Glomerular endothelial cell (primary cell): ENCODE data around the gene MAPK8IP1. TPM values are rescaled to one million over a fixed set of nuclear protein-coding genes. Genes with fewer than 3 reads are reported as not detected.
"Not testable (repeated sequence)": the region's sequence is repeated elsewhere in the genome, so short reads cannot be mapped to it uniquely, and the experiment has no call there.

Experiments used
- DNase-seq: peaks from one replicate; pipeline ENCODE4 v3.0.0-alpha.2; 2011; ENCODE audit warnings: low read depth, low spot score; ENCODE audit errors: extremely low read depth
- total RNA-seq: library from RNA; depleted of rRNA; stranded (reverse); fragments of >200 nt; gene quantifications from 2 replicates; pipeline ENCODE4 v1.2.3, GENCODE V29; 2015

Gene MAPK8IP1
- 8.5 and 8.9 TPM in 2 replicates for total RNA-seq

DNA sequence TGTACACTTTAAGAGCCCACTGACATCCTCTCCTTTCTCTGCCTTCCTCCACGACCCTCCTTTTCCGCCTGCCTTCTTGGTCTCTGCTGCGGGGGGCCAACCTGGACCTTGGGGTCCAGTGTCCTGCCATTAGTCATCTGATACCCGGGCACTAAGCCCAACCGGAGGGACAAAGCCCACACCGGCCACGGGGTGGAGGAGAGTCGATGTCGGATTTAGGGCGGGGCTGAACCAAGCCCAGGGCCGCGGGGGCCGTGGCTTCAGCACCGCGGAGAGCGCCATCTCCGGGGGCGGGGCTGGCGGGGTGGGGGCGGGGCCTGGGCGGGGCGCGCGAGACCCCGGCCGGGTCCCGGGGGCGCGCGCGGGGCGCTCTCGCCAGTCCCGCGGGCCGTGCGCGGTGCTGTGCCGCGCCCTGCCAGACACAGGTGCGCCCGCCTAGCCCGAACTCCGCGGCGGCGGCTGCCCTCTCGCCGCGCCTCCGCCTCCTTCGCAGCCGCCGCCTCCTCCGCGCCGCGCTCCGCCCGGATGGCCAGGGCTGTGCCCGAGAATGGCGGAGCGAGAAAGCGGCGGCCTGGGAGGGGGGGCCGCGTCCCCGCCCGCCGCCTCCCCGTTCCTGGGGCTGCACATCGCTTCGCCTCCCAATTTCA lies at the start of gene MAPK8IP1:
Gene MAPK8IP1, plus strand, starts transcription at position 378 of the 647 bp plus-strand sequence. Its CDS starts 170 bp downstream, at position 548.
- no peak for DNase-seq

GRCh38 chr11:45839204-45839603 lies 46.2 kb upstream of the MAPK8IP1 start:
- DNase-seq = no peak

DNA sequence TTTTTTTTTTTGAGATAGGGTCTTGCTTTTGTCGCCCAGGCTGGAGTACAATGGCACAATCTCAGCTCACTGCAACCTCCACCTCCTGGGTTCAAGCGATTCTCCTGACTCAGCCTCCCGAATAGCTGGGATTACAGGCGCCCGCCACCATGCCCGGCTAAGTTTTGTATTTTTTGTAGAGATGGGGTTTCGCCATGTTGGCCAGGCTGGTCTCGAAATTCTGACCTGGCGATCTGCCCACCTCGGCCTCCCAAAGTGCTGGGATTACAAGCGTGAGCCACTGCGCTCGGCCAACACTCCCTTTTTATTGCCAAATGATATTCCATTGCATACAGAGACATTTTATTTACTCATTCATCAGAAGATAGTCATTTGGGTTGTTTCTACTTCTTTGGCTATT lies 45.2 kb upstream of the MAPK8IP1 start:
- not testable (repeated sequence) for DNase-seq

DNA sequence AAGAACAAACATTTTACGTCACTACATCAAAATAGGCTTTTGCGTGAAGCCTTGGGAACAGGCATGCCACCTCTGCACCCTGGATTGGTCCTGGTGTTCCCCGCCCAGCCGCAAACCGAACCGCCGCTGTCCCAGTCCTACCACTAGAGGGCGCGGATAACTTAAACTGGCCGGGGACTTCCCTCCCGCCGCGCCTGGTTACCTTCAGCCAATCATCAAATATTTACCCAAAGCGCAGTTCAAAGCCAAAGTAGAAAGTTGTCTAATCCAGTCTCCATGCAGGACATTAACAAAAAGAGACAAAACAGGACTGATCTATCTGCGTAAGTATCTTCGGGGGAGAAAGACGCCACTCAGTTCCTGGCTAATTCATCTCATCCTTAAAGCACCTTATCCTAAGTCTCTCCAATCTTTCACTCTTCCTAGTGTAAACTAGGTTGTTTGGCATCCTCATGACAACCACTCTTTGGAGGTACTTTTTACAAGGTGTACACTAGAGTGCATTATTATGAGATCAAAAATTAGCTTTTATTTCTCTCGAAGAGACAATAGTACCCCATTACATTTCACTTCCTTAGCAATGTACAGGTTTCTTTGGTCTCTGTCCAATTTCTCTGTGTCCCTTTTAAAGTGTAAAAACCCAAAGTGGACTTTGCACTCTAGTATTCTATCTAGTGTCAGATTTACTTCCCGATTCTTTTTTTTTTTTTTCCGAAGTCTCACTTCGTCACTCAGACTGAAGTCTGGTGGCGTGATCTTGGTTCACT lies 42.1 kb upstream of the MAPK8IP1 start:
- no peak for DNase-seq

GRCh38 chr11:45844822-45845578 lies 40.5 kb upstream of the MAPK8IP1 start:
- DNase-seq = no peak

- no peak for DNase-seq
Observed at GRCh38 chr11:45846174-45846675, 39.2 kb upstream of the MAPK8IP1 start.

DNA sequence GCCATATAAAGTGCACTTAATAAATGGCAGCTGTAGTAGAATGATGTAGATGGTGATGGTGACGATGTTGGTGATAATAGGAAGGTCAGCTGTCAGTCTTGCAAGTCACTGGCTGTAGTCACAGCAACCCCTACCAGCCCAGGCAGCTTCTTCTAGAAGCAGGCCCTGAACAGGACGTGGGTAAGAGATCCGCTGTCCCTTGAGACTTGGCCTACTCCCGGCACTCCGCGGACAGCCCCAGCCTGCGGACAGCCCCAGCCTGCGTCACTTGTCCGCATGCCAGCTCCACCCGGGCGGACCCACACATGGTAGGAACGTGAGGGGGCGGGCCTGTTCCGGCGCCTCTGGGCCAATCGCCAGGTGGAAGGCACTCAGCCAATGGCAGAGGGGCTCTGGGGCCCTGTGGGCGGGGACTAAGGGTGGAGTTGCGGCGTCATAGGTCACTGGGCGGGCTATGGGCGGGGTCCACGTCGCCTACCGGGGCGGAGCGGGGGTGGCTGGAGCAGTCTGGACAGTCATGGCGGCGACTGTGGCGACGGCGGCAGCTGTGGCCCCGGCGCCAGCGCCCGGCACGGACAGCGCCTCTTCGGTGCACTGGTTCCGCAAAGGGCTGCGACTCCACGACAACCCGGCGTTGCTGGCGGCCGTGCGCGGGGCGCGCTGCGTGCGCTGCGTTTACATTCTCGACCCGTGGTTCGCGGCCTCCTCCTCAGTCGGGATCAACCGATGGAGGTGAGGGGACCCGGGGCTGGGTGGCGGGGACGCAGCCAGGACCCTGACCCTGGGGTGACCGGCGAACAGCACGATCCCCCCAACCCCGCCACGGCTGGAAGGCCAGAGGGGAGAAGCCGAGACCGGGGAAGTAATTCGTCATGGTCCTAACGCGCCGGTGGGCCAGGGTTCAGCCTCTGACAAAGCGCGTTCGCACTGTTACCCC lies 38.2 kb upstream of the MAPK8IP1 start, which contains the start of gene CRY2:
Gene CRY2, plus strand, starts transcription at position 502 of the 937 bp plus-strand sequence. Its CDS starts 16 bp downstream, at position 518.
- DNase-seq = peak; percentile 75

DNA sequence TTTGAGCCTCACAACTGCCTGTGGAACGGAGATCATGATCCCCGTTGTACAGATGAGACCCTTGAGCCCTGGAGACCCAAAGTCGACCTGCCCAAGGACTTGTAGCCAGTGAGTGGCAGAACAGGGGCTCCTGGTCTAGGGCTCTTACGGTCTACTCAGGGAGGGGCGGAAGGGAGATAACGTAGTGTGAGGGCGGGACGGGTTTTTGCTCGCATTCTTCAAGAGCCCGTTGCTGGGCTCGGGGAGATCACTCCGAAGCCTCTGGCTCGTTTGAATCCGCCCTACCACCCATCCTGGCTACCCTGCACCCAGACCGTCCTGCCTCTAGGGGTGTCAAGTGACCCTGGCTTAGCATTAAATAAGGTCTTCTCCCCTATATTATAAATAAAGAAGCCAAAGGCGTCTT lies 37.5 kb upstream of the MAPK8IP1 start:
- no peak for DNase-seq

- no peak for DNase-seq
Observed at GRCh38 chr11:45848654-45849081, 36.8 kb upstream of the MAPK8IP1 start.

GRCh38 chr11:45850446-45850845 lies 35.0 kb upstream of the MAPK8IP1 start:
- no peak for DNase-seq

DNA sequence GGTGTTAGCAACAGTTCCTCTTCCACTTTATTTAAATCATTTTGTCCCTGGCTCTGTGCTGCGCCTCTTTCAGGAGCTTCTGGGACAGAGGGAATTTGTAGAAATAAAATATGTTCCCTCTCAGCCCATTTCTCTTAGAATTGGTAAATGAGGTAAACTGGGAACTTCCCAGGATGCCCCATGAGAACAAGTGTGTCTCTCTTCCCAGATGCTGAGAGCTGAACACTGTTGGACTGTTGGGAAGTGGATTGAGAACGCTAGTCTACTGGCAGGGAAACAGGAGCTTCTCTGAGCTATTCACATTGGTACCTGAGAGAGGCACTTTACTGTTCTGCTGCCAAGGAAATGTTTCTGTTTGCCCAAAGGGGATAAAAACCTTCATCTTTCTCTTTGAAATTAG lies 34.2 kb upstream of the MAPK8IP1 start:
- no peak for DNase-seq

- DNase-seq = no peak
Observed at GRCh38 chr11:45852018-45852711, 33.3 kb upstream of the MAPK8IP1 start.

DNA sequence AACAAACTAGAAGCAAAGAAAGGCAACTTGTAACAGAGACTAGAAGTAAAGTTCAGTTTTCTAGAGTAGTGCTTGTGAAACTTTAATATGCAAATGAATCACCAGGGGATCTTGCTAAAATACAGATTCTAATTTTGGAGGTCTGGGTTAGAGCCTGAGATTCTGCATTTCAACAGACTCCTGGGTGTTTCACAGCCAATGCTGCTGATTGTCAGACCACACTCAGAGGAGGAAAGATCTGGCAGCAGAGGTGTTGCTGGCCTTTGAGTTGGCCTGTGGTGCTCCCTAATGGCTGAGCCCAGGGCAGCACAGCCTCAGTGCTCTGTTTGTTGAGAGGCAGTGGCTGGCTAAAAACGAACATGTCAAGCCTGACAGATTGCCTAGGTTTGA lies 32.7 kb upstream of the MAPK8IP1 start:
- no peak for DNase-seq

- no peak for DNase-seq
Observed at GRCh38 chr11:45853332-45854219, 31.9 kb upstream of the MAPK8IP1 start.

DNA sequence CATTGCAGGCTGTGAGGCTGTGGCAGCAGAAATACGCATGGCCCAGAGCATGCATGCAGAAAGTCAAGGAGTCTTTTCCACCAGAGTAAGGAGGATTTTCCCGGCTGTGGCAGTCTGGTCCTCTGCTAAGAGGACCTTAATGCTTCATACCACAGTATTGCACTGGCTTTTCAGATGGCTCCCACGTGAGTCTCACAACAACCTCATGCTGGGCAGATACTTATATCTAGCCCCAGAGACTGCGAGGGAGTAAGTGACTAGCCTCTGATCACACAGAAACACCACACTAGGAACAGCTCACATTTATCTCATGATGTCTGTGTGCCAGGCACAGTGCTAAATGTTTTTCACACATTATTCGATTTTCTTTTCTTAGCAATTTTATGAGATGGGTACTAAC lies 30.1 kb upstream of the MAPK8IP1 start:
- no peak for DNase-seq

DNA sequence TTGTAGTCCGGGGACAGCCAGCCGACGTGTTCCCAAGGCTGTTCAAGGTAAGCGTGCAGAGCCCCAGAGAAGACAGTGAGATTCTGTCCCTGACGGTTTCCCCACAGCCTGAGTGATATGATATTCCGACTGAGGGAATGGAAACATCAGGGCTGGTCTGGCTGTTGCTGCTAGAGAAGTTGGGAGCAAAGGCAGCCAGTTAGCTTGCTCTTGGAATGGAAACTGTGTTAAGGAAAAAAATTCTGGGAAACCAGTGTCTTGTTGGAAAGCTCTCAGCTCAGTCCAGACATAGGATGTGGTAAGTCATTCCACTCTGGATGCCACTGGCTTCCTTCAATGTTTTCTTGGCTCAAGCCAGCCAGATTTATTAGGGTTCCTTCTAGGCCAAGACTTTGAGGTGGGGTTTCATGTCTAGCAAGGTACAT lies 29.4 kb upstream of the MAPK8IP1 start:
- no peak for DNase-seq

DNA sequence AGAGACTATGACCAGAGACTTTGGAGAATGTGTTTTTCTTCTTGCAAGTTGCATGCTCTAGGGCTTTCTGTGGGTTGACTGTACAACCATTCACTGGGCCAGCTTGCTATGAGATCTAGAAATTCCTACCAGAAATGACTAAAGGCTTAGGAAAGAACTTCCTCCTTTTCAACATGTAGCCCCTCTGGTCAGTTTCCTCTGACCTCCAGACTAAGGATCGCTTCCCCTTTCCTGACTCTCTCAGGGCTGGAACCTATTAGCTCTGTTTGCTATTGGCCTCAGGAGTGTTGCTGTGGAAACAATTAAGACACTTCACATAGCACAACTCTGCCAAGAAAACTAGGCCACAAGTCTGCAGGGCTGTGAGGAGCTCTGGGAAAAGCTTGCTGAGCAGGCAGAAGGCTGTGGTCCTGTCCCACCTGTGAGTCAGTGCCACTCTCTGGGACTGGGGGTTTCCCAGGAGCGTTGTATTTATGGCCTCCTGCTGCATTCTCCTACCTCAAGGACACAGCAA lies 27.4 kb upstream of the MAPK8IP1 start:
- DNase-seq = peak; percentile 77

DNA sequence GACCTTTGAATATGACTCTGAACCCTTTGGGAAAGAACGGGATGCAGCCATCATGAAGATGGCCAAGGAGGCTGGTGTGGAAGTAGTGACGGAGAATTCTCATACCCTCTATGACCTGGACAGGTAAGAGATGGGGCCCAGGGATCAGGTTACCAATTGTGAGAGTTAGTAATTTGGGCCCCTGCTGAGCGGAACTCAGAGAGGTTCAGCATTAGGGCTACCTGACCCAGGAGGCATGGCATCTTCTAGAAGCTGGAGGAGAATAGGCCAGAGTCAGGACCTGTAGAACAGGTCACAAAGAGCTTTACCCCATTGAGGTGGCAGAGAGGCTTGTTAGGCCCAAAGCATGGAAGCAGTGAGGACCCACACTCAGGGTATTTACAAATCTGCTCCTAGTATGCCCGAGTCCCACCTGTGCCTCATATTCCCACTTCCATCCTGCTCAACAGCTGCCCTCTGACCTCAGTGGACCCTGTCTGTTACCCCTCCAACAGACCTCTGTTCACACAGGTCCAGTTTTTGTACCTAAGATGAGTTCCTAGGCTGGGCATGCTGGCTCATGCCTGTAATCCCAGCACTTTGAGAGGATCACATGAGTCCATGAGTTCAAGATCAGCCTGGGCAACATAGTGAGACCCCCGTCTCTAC lies 26.6 kb upstream of the MAPK8IP1 start:
- DNase-seq = no peak
